ENCODE measurements around the gene MYCL. TPM values are rescaled to one million over a fixed set of nuclear protein-coding genes. Genes with fewer than 3 reads are reported as not detected.

Gene MYCL
- total RNA-seq (2016; rRNA removed; fragmentation: Illumina TruSeq; extraction: Trizol) (0.31 and 0.42 TPM in 2 replicates), polyA plus RNA-seq (2011; rRNA removed) (1.7 and 2.1 TPM in 2 replicates), polyA minus RNA-seq (2011; rRNA and poly(A)+ RNA removed; ENCODE audit: low replicate concordance) (2.5 and 7.8 TPM in 2 replicates), Bru-seq, nascent RNA (percentile 32 among the genes with signal in this experiment), BruChase-seq, experiment 1, labeled RNA remaining after a 6-hour chase (percentile 32 among the genes with signal in this experiment), BruChase-seq, experiment 2, labeled RNA remaining after a 2-hour chase (percentile 23 among the genes with signal in this experiment)
- 0.20 and 0.26 TPM in 2 replicates for total RNA-seq (2016; cell fraction: cytosol; rRNA removed; fragmentation: Illumina TruSeq; extraction: Trizol; ENCODE audit: low read depth)
- 0.15 and 0.30 TPM in 2 replicates for total RNA-seq (2016; cell fraction: insoluble cytoplasmic fraction; rRNA removed; fragmentation: Illumina TruSeq; extraction: Trizol)
- total RNA-seq (2016; cell fraction: membrane; rRNA removed; fragmentation: Illumina TruSeq; extraction: Trizol): 0.28 and 0.34 TPM in 2 replicates
- total RNA-seq (2016; cell fraction: nucleus; rRNA removed; fragmentation: Illumina TruSeq; extraction: Trizol): 0.38 and 0.62 TPM in 2 replicates
- 1.7 and 2.2 TPM in 2 replicates for polyA plus RNA-seq (2011; cell fraction: cytosol; rRNA removed)
- polyA plus RNA-seq (2011; cell fraction: nucleus; rRNA removed): 0.77 and 1.6 TPM in 2 replicates
- polyA plus RNA-seq (2012): 4.1 and 5.6 TPM in 2 replicates
- 0.14 and 0.15 TPM in 2 replicates for polyA plus RNA-seq (2016; cell fraction: cytosol; fragmentation: Illumina TruSeq; extraction: Trizol; ENCODE audit: low read depth)
- polyA plus RNA-seq (2016; cell fraction: insoluble cytoplasmic fraction; fragmentation: Illumina TruSeq; extraction: Trizol; ENCODE audit: low read depth): 0.21 and 0.37 TPM in 2 replicates
- 0.28 and 0.40 TPM in 2 replicates for polyA plus RNA-seq (2016; cell fraction: membrane; fragmentation: Illumina TruSeq; extraction: Trizol; ENCODE audit: low read depth)
- 0.29 and 0.42 TPM in 2 replicates for polyA plus RNA-seq (2016; cell fraction: nucleus; fragmentation: Illumina TruSeq; extraction: Trizol; ENCODE audit: insufficient read depth, low read depth)
- 0.79 and 1.5 TPM in 2 replicates for polyA minus RNA-seq (2011; cell fraction: cytosol; rRNA and poly(A)+ RNA removed)
- polyA minus RNA-seq (2011; cell fraction: nucleus; rRNA and poly(A)+ RNA removed): 1.3 and 3.1 TPM in 2 replicates
- long read RNA-seq, experiment 1, partial matches to known transcripts: 1 of 5 reads
- long read RNA-seq, experiment 1, other reads (novel, unspliced or antisense): 2 of 5 reads
- long read RNA-seq, experiment 2, partial matches to known transcripts: 0 of 4 reads
- long read RNA-seq, experiment 2, other reads (novel, unspliced or antisense): 1 of 4 reads

DNA sequence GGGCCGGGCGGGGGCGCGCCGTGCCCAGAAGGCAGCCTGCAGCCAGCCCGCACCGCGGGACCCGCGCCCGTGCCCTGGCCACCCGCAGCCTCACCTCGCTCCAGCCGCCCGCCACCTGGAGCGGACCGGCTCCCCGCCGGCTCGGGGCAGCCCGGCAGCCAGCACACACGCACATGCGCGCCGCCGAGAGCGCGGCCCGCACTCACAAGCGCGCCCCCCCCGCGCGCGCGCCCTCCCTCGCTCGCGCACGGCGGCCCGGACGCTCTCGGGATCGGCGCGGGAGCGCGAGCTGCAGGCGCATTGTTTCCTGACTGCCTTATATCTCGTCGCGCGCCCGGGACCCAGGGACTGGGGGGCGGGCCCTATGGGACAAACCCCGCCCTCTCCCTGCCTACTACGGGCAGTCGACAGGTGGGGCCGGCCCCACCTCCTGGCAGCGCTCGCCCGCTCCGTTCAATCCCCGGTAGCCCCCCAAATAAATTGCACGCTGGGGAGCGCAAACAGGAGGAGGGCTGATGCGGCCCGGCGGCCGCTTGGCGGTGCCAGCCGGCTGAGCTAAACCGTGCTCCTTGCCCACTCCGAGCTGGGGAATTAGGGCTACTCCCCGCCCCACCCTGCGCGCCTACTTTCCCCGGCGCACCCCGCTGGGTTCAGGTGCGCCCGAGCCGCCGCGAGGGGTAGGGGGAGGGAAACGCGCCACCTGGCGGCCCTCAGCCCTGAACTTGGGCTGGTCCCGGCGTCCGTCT is at the start of gene MYCL:
Gene MYCL, minus strand, starts transcription at position 204 of the 746 bp plus-strand sequence. CDS start 483 bp downstream, outside the sequence.
- Histone ChIP-seq H3K4me1 (ENCODE audit: insufficient read depth, low read length) (peaks cover 50% of the 10 kb centered on the region), H3K4me3 (replicated peaks in 1 of 3; ENCODE audit: insufficient read depth in 1 of 3, low read depth in 2 of 3, low read length in 3 of 3) (peak within 1 kb of the TSS; percentile 60 to 85 (median 64)), H3K9me3 (ENCODE audit: low read length) (no peaks in the 10 kb centered on the region), H4K20me1 (ENCODE audit: insufficient read depth, low read length) (no peaks in the 10 kb centered on the region), H3K27me3 (ENCODE audit: control insufficient read depth in 1 of 2, insufficient read depth in 2 of 2, low read length in 2 of 2) (peaks cover 0 to 34% of the 10 kb centered on the region in 2 experiments; a peak in 3 of 5 replicates), H3K36me3 (replicated peaks in 1 of 2; ENCODE audit: control insufficient read depth in 1 of 2, insufficient read depth in 2 of 2, low read length in 2 of 2) (no peaks in the 10 kb centered on the region), H2AFZ (ENCODE audit: low read length) (no peak within 1 kb of the TSS), H3K79me2 (ENCODE audit: insufficient read depth, low read length) (no peaks in the 10 kb centered on the region), H3K27ac (ENCODE audit: extremely low read length, insufficient read depth, low read length) (no peak within 1 kb of the TSS), H3K4me2 (ENCODE audit: low read depth, low read length) (peak within 1 kb of the TSS; percentile 90), H3K9ac (ENCODE audit: insufficient read depth, low read depth, low read length) (peak within 1 kb of the TSS; percentile 58)
- intact Hi-C loops (cut with micrococcal nuclease; ENCODE audit: unreplicated experiment) (loop anchor here (1.0 to 5.0 kb wide), 2 partner anchors 50 to 86 kb away; no protein-coding TSS in a partner anchor), in situ Hi-C loops (cut with HindIII; ENCODE audit: extremely low pct_ligation_motif_present, low pct_unique_long_range_greater_than_20kb) (loop anchor here (5.0 kb wide), 1 partner anchor 85 kb away; no protein-coding TSS in a partner anchor)
- no TSS peak for BruUV-seq (replicated peaks)
- DNase-seq (ENCODE audit: low spot score): peak; percentile 64
- POLR2A ChIA-PET: interaction anchor here (0.6 to 2.9 kb wide), 9 partner anchors 18 to 424 kb away, joined by 3 to 8 read pairs (median 4); partner anchors contain the start of gene CAP1
- CTCF ChIA-PET (ENCODE audit: low intra/inter-chr PET ratio, low total read pairs): interaction anchor here (1.7 to 2.9 kb wide), 2 partner anchors 71 to 85 kb away, joined by 6 to 44 read pairs; no protein-coding TSS in a partner anchor
- peak; percentile 69 for ATAC-seq
- no peak for FAIRE-seq
- WGBS (ENCODE audit: low lambda C conversion rate): no CpG with 5 or more reads among the region's 92 CpGs
- TF ChIP-seq RBM39 (IDR thresholded peaks at IDR 0.05; ENCODE audit: low read depth, low read length, poor library complexity, severe bottlenecking) (peak; percentile 20), ZNF597 (CRISPR knock-in tag; IDR thresholded peaks at IDR 0.05) (no peak), EEA1 (CRISPR knock-in tag; IDR thresholded peaks at IDR 0.05; ENCODE audit: borderline replicate concordance) (no peak), ZNF24 (IDR thresholded peaks at IDR 0.05) (no peak), ZSCAN29 (CRISPR knock-in tag; conservative IDR thresholded peaks at IDR 0.05) (no peak), SMARCC2 (IDR thresholded peaks at IDR 0.05) (no peak), ZNF83 (CRISPR knock-in tag; IDR thresholded peaks at IDR 0.05; ENCODE audit: borderline replicate concordance) (no peak), BORCS8-MEF2B (CRISPR knock-in tag; IDR thresholded peaks at IDR 0.05) (no peak), TFAP4 (IDR thresholded peaks at IDR 0.05; ENCODE audit: borderline replicate concordance, low read depth) (peak; percentile 9; the same call in 1 of the 2 replicates), MNT (IDR thresholded peaks at IDR 0.05) (no peak), SUZ12 (IDR thresholded peaks at IDR 0.05; ENCODE audit: low read depth, low read length) (no peak), HOXA3 (CRISPR knock-in tag; IDR thresholded peaks at IDR 0.05) (0 out of 2 replicates have a peak, but pooled peaks have one; percentile 15)
- TF ChIP-seq, protein P1, sequence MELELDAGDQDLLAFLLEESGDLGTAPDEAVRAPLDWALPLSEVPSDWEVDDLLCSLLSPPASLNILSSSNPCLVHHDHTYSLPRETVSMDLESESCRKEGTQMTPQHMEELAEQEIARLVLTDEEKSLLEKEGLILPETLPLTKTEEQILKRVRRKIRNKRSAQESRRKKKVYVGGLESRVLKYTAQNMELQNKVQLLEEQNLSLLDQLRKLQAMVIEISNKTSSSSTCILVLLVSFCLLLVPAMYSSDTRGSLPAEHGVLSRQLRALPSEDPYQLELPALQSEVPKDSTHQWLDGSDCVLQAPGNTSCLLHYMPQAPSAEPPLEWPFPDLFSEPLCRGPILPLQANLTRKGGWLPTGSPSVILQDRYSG (CRISPR knock-in tag; IDR thresholded peaks at IDR 0.05): no peak; the same call in 1 of the 2 replicates
